ENCODE measurements around the gene VTN. TPM values are rescaled to one million over a fixed set of nuclear protein-coding genes. Genes with fewer than 3 reads are reported as not detected.

Gene VTN
- total RNA-seq, 1 donor from 2014 or later: 128 TPM

DNA sequence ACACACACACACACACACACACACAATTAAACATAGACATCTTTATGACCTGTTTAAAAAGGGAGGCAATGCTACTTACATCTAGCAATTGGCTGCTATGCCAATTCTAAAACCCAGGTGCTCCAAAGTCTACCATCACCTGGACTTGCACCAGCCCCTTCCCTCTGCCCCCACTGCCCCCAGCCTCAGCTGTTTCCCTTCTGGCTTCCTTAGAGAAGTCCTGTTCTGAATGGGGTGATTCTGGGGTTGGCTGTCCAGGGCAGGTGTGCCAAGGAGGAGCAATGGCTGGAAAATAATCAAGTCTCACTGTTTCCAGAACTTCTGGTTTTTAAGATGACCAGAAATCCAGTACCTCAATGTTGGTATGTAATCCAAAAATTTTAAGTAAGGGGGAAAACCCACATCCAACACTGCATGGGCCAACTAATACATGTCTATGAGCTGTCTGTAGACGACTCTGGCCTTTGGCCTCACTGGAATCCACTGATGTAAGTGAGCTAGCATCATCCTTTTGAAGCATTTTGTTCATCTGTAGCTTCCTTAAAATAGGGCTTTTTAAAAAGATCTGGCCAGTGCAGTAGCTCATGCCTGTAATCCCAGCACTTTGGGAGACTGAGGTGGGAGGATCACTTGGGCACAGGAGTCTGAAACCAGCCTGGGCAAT lies 36.9 kb downstream of the VTN start:
- DNase-seq (ENCODE audit: low spot score, unreplicated experiment): no peak
- TF ChIP-seq, protein P1, sequence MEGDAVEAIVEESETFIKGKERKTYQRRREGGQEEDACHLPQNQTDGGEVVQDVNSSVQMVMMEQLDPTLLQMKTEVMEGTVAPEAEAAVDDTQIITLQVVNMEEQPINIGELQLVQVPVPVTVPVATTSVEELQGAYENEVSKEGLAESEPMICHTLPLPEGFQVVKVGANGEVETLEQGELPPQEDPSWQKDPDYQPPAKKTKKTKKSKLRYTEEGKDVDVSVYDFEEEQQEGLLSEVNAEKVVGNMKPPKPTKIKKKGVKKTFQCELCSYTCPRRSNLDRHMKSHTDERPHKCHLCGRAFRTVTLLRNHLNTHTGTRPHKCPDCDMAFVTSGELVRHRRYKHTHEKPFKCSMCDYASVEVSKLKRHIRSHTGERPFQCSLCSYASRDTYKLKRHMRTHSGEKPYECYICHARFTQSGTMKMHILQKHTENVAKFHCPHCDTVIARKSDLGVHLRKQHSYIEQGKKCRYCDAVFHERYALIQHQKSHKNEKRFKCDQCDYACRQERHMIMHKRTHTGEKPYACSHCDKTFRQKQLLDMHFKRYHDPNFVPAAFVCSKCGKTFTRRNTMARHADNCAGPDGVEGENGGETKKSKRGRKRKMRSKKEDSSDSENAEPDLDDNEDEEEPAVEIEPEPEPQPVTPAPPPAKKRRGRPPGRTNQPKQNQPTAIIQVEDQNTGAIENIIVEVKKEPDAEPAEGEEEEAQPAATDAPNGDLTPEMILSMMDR (IDR thresholded peaks at IDR 0.05; ENCODE audit: unreplicated experiment): no peak
- Mint-ChIP-seq H3K27me3 (no peaks in the 10 kb centered on the region), H3K36me3 (ENCODE audit: insufficient read depth) (peaks cover 3% of the 10 kb centered on the region), H3K27ac (no peak overlapping the region), H3K9me3 (ENCODE audit: low read depth) (no peaks in the 10 kb centered on the region), H3K4me1 (ENCODE audit: low read depth) (peaks cover 24% of the 10 kb centered on the region), H3K4me3 (ENCODE audit: low read depth) (peak overlapping the region; percentile 95)

DNA sequence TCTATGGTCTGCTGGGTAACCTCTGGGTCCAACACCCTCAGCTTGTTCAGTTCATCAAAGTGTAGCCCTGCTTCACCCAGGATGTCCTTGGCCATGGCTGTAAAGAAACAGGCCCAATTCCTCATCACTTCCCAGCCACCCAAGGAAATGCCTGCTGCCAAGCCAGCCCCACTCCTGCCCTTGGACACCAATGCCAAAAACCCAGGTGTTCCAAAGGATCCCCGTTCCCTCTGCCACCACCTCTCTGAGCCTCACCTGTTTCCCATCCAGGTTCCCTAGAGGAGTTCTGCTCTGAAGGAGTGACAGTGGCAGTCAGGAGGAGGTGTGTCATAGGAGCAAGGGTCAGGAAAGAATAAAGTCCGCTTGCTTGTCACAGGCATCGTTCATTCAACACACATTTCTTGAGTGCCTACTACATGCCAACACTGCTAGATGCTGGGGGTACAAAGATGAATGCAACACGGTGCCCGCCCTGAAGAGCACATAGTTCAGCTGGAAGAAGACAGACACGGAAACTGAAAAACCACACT lies 38.2 kb downstream of the VTN start:
- no peaks in the 10 kb centered on the region for H3K27me3 Mint-ChIP-seq
- H3K4me1 Mint-ChIP-seq (ENCODE audit: low read depth): peaks cover 18% of the 10 kb centered on the region
- no peak for DNase-seq (ENCODE audit: low spot score, unreplicated experiment)
- H3K27ac Mint-ChIP-seq: no peak overlapping the region
- H3K9me3 Mint-ChIP-seq (ENCODE audit: low read depth): no peaks in the 10 kb centered on the region
- H3K36me3 Mint-ChIP-seq (ENCODE audit: insufficient read depth): peaks cover 8% of the 10 kb centered on the region
- H3K4me3 Mint-ChIP-seq (ENCODE audit: low read depth): no peak overlapping the region
- TF ChIP-seq, protein P1 (IDR thresholded peaks at IDR 0.05; ENCODE audit: unreplicated experiment): no peak

DNA sequence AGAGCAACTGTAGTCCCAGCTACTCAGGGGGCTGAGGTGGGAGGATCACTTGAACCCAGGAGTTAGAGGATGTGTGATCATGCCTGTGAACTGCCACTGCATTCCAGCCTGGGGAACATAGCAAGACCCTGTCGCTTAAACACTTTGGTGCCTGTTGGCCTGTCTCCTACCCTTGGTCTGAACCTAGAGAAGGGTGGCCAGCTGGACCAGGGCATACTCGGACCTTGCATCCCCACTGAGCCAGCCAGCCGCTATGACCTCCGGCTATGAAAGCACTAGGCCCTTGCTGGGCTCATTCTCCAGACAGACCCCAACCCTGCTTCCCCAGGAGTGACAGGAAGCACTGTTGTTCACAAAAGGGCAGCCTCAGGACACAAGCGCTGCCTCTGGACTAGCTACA lies 39.4 kb downstream of the VTN start:
- DNase-seq (ENCODE audit: low spot score, unreplicated experiment): no peak
- Mint-ChIP-seq H3K4me1 (ENCODE audit: low read depth) (peaks cover 22% of the 10 kb centered on the region), H3K36me3 (ENCODE audit: insufficient read depth) (peaks cover 14% of the 10 kb centered on the region), H3K27me3 (no peaks in the 10 kb centered on the region), H3K4me3 (ENCODE audit: low read depth) (no peak overlapping the region), H3K27ac (no peak overlapping the region), H3K9me3 (ENCODE audit: low read depth) (no peaks in the 10 kb centered on the region)
- TF ChIP-seq, protein P1 (IDR thresholded peaks at IDR 0.05; ENCODE audit: unreplicated experiment): no peak

DNA sequence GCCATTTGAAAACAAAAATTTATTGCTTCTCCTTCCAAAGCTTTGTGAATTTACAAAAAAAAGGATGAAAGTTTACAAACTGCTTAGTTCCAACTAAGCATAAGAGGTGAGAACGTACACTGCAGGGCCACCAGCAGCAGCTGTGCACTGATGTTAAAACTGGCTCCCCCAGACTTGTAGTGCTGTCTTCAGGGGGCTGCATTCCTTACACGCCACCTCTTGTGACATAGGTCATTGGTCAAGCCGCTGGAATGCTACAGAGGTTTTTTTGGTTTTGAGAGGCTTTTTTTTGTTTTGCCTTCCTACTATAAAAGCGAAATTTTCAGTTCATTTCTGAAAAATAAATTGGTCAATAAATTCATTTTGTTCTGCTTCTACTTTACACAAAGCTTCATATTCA lies 41.8 kb downstream of the VTN start:
- H3K4me3 Mint-ChIP-seq (ENCODE audit: low read depth): no peak overlapping the region
- H3K27ac Mint-ChIP-seq: peak overlapping the region; percentile 54
- peaks cover 14% of the 10 kb centered on the region for H3K36me3 Mint-ChIP-seq (ENCODE audit: insufficient read depth)
- H3K9me3 Mint-ChIP-seq (ENCODE audit: low read depth): no peaks in the 10 kb centered on the region
- DNase-seq (ENCODE audit: low spot score, unreplicated experiment): no peak
- peaks cover 27% of the 10 kb centered on the region for H3K4me1 Mint-ChIP-seq (ENCODE audit: low read depth)
- no peaks in the 10 kb centered on the region for H3K27me3 Mint-ChIP-seq
- TF ChIP-seq, protein P1 (IDR thresholded peaks at IDR 0.05; ENCODE audit: unreplicated experiment): no peak

DNA sequence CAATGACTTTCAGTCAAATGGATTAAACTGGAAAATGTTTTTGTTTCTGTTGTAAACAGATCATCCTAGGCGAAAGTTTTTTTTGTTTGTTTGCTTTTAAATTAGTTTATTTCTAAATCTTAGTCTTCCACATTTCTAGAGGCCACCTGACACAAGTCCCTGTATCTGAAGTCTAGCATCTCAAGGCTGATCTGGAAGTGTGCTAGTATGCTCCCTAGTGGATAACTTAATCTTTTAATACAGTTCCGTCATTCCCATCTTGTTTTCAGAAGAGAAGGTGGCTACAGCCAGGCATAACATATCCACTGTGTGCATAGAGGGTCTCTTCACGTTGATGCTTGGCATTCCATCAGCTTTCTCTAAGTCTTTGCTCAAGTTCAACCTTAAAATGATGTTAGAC lies 42.4 kb downstream of the VTN start:
- Mint-ChIP-seq H3K4me3 (ENCODE audit: low read depth) (no peak overlapping the region), H3K27me3 (no peaks in the 10 kb centered on the region), H3K4me1 (ENCODE audit: low read depth) (peaks cover 31% of the 10 kb centered on the region), H3K9me3 (ENCODE audit: low read depth) (no peaks in the 10 kb centered on the region), H3K36me3 (ENCODE audit: insufficient read depth) (peaks cover 14% of the 10 kb centered on the region), H3K27ac (no peak overlapping the region)
- TF ChIP-seq, protein P1 (IDR thresholded peaks at IDR 0.05; ENCODE audit: unreplicated experiment): no peak
- no peak for DNase-seq (ENCODE audit: low spot score, unreplicated experiment)
